Measurements from ENCODE around the gene POMGNT1.

DNA sequence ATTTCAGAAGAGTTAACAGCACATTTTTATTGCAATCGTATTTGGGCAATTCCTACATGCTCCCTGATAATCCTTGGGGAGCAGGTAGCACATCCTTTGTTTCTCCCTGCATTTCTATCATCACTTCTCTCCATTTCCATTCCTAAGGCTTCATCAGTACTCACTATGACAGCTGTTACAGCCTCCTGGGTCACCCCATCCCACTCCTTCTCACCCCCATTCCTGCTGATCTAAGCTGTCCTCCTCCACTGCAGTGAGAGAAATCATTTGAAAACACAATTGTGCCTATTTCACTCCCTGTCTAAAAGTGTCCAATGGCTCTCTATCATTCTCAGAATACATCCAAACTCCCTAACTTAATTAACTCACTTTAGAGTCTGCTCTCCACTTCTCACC, 40.3 kb downstream of the POMGNT1 start:
- TF ChIP-seq, protein P1, sequence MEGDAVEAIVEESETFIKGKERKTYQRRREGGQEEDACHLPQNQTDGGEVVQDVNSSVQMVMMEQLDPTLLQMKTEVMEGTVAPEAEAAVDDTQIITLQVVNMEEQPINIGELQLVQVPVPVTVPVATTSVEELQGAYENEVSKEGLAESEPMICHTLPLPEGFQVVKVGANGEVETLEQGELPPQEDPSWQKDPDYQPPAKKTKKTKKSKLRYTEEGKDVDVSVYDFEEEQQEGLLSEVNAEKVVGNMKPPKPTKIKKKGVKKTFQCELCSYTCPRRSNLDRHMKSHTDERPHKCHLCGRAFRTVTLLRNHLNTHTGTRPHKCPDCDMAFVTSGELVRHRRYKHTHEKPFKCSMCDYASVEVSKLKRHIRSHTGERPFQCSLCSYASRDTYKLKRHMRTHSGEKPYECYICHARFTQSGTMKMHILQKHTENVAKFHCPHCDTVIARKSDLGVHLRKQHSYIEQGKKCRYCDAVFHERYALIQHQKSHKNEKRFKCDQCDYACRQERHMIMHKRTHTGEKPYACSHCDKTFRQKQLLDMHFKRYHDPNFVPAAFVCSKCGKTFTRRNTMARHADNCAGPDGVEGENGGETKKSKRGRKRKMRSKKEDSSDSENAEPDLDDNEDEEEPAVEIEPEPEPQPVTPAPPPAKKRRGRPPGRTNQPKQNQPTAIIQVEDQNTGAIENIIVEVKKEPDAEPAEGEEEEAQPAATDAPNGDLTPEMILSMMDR (IDR thresholded peaks at IDR 0.05) = no peak
- TF ChIP-seq POLR2A (IDR thresholded peaks at IDR 0.05) = no peak
